ENCODE data around the gene ZDHHC14. TPM values are rescaled to one million over a fixed set of nuclear protein-coding genes. Genes with fewer than 3 reads are reported as not detected.
"Not testable (repeated sequence)": the region's sequence is repeated elsewhere in the genome, so short reads cannot be mapped to it uniquely, and the experiment has no call there.

ZDHHC14 gene
- total RNA-seq, 2 experiments from 2014 or later = 1.1 to 1.2 TPM

DNA sequence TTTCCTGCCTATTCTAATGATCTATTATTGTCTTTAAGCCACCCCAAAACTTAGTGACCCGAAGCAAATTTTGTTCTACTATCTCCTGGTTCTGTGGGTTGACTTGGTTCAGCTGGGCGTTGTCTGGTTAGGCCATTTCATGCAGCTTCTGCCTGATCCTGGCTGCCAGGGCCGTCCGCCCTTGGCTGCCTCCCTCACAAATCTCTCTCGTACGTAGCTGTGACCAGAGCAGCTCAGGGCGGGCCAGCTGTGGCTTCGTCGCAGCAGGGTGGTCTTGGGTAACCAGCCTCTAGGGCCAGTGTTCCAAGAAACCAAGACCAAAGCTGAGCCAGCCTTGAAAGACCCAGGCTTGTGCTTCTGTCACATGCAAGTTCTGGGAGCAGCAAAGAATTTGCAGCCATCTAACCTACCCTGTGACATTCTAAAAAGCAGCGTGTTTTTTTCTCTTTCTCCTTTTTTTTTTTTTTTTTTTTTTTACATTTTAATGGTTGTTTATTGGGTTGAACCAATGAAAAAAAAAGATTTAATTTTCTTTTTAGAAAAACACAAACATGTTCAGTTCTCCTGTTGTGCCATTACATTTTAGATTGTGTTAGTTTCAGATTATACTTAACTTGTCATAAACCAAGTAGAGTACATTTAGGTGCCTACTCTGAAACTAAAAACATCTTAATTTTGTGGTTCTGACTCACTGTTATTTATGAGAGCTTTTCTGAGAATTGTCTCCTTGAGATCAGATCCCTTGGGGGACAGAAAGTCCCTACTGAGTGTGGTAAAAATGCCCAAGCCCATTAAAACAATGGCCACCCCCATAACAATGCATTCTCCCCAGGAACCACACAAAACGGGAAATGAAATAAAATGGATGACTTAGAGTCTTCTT is 83.9 kb downstream of the ZDHHC14 start:
- DNase-seq = peak; percentile 32
- H3K36me3 Mint-ChIP-seq (ENCODE audit: low read depth) = no peaks in the 10 kb centered on the region
- H3K27ac Mint-ChIP-seq = peak overlapping the region; percentile 67
- no peak overlapping the region for H3K4me3 Mint-ChIP-seq
- intact Hi-C loops (cut with micrococcal nuclease) = loop anchor here (1.0 to 10.0 kb wide), 3 partner anchors 37 to 100 kb away; no protein-coding TSS in a partner anchor
- peaks cover 22% of the 10 kb centered on the region for H3K4me1 Mint-ChIP-seq (ENCODE audit: low read depth)
- no peaks in the 10 kb centered on the region for H3K27me3 Mint-ChIP-seq (ENCODE audit: low read depth)
- CTCF ChIA-PET = no interaction called here
- no peaks in the 10 kb centered on the region for H3K9me3 Mint-ChIP-seq

DNA sequence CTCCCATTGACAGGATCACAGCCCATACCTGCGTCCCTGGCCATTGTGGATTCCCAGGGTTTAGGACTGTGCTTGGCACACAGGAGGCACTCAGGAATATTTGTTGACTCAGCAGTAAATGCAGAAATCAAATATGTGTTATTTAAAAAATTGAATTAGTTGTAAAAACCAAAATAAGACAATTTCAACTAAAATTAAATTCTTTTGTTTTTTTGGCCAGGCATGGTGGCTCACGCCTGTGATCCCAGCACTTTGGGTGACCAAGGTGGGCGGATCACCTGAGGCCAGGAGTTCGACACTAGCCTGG is 85.3 kb downstream of the ZDHHC14 start:
- intact Hi-C loops (cut with micrococcal nuclease) = loop anchor here (10.0 kb wide), 1 partner anchor 99 kb away; no protein-coding TSS in a partner anchor
- CTCF ChIA-PET = no interaction called here
- Mint-ChIP-seq H3K4me3 (no peak overlapping the region), H3K27ac (no peak overlapping the region), H3K4me1 (ENCODE audit: low read depth) (peaks cover 12% of the 10 kb centered on the region), H3K27me3 (ENCODE audit: low read depth) (no peaks in the 10 kb centered on the region), H3K9me3 (no peaks in the 10 kb centered on the region), H3K36me3 (ENCODE audit: low read depth) (no peaks in the 10 kb centered on the region)
- DNase-seq = no peak

DNA sequence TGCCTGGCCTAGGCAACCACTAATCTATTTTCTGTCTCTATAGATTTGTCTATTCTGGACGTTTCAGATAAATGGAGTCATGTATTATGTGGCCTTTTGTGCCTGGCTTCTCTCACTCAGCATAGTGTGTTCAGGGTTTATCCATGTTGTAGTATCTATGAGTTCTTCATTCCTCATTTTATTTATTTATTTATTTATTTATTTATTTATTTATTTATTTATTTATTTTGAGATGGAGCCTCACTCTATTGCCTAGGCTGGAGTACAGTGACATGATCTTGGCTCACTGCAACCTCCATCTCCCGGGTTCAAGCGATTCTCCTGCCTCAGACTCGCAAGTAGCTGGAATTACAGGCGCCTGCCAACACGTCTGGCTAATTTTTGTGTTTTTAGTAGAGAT is 86.3 kb downstream of the ZDHHC14 start:
- peaks cover 11% of the 10 kb centered on the region for H3K4me1 Mint-ChIP-seq (ENCODE audit: low read depth)
- H3K27ac Mint-ChIP-seq; H3K27me3 Mint-ChIP-seq (ENCODE audit: low read depth); H3K36me3 Mint-ChIP-seq (ENCODE audit: low read depth); H3K4me3 Mint-ChIP-seq; DNase-seq; H3K9me3 Mint-ChIP-seq: not testable (repeated sequence)
- CTCF ChIA-PET = interaction anchor here (0.7 kb wide), 1 partner anchor 30 kb away, joined by 3 read pairs; no protein-coding TSS in a partner anchor
- intact Hi-C loops (cut with micrococcal nuclease) = loop anchor here (10.0 kb wide), 1 partner anchor 97 kb away; no protein-coding TSS in a partner anchor

DNA sequence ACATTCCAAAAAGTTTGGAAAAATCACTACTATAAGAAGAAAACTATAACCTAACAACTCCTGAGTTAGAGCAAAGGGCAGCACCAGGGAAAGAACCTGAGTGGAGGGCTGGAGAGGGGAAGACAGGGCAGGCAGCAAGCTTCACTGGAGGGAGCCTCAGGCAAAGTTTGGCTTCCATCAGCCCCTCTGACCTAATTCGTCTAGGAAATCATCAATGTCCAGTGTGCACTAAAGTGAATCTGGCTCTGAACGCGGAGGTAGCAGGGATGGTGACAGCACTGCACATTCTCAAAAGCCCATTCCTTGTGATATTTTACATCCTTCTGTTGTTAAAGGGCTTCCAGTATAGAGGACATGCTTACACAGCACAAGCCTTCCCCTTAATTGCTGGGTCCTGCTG is 87.1 kb downstream of the ZDHHC14 start:
- intact Hi-C loops (cut with micrococcal nuclease) = loop anchor here (10.0 kb wide), 1 partner anchor 97 kb away; no protein-coding TSS in a partner anchor
- Mint-ChIP-seq H3K4me1 (ENCODE audit: low read depth) (peaks cover 11% of the 10 kb centered on the region), H3K27me3 (ENCODE audit: low read depth) (no peaks in the 10 kb centered on the region), H3K36me3 (ENCODE audit: low read depth) (no peaks in the 10 kb centered on the region), H3K9me3 (no peaks in the 10 kb centered on the region), H3K4me3 (no peak overlapping the region), H3K27ac (no peak overlapping the region)
- DNase-seq = no peak
- CTCF ChIA-PET = interaction anchor here (0.7 kb wide), 1 partner anchor 29 kb away, joined by 3 read pairs; no protein-coding TSS in a partner anchor

DNA sequence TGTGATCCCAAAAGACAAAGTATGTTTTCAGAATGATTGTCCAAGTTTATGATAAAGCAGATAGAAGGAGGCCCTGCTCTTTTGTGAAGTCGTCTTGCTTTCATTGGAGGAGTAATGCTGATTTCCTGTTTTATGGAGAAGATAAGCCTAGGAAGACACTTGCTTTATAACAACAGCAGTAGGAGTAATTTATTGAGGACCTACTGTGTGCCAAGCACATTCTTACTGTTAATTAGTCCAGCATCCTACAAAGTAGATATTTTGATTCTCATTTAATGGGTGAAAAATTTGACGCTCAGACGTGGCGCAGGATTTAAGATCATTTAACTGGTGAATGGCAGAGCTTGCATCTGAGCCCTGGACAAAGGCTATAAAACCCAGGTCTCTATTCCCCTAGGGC is 87.6 kb downstream of the ZDHHC14 start:
- no peak overlapping the region for H3K4me3 Mint-ChIP-seq
- no peak for DNase-seq
- H3K36me3 Mint-ChIP-seq (ENCODE audit: low read depth) = no peaks in the 10 kb centered on the region
- intact Hi-C loops (cut with micrococcal nuclease) = loop anchor here (10.0 kb wide), 1 partner anchor 96 kb away; no protein-coding TSS in a partner anchor
- H3K27ac Mint-ChIP-seq = no peak overlapping the region
- H3K27me3 Mint-ChIP-seq (ENCODE audit: low read depth) = no peaks in the 10 kb centered on the region
- no peaks in the 10 kb centered on the region for H3K9me3 Mint-ChIP-seq
- peaks cover 11% of the 10 kb centered on the region for H3K4me1 Mint-ChIP-seq (ENCODE audit: low read depth)
- CTCF ChIA-PET = no interaction called here

DNA sequence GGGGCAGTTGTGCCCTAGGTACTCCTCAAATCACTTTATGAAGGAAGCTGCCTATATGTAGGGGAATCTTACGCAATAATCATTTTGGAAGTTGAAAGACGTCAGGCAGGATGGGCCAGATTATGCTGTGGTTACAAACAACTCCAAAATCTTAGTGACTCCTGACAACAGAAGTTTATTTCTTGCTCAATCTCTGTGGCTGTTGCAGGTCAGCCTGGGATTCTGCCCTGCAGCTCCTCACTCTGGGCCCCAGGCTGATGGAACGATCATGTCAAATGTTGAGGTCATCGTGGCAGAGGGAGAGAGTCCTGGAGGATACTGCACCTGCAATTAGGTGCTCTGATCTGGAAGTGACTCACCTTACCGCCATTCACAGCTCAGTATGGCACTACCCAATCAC is 88.4 kb downstream of the ZDHHC14 start:
- Mint-ChIP-seq H3K27ac (no peak overlapping the region), H3K9me3 (no peaks in the 10 kb centered on the region)
- CTCF ChIA-PET = no interaction called here

DNA sequence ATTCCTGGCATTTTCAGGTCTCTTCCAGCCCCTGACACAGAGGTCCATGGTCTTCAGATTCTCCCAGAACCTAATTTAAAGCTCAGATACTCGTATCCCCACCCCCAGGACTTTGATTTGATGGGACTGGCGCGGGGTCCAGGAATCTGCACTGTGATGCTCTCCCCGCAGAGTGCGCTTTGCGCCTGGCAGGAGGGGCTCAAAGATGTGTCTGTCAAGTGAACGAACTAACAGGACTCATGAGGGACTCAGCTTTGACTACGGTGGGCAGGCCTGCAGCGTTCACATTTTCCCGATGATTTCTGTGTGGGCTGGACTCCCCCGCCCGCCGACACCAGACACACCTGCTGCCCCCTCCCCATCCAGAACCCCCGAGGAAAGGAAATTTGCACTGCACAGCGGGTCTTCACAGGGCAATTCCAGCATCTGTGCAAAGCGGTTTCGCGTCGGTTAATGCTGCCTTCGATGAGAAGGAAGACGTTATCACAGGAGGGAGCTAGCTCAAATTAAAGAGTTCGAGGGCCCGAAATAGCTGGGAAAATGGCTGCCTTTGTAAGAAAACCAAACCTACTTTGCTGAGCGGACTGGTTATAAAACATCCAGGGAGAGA is 90.2 kb downstream of the ZDHHC14 start:
- no peaks in the 10 kb centered on the region for H3K27me3 Mint-ChIP-seq (ENCODE audit: low read depth)
- peaks cover 4% of the 10 kb centered on the region for H3K4me1 Mint-ChIP-seq (ENCODE audit: low read depth)
- H3K36me3 Mint-ChIP-seq (ENCODE audit: low read depth) = no peaks in the 10 kb centered on the region
- H3K4me3 Mint-ChIP-seq = no peak overlapping the region
- no peaks in the 10 kb centered on the region for H3K9me3 Mint-ChIP-seq
- intact Hi-C loops (cut with micrococcal nuclease) = no loop called here
- no peak overlapping the region for H3K27ac Mint-ChIP-seq
- CTCF ChIA-PET = no interaction called here
- DNase-seq = no peak

More for the DNA sequence above, 88.4 kb downstream of the ZDHHC14 start:
- intact Hi-C loops (cut with micrococcal nuclease) = loop anchor here (10.0 kb wide), 1 partner anchor 95 kb away; no protein-coding TSS in a partner anchor
- no peak for DNase-seq
- H3K4me3 Mint-ChIP-seq = no peak overlapping the region
- no peaks in the 10 kb centered on the region for H3K27me3 Mint-ChIP-seq (ENCODE audit: low read depth)
- H3K36me3 Mint-ChIP-seq (ENCODE audit: low read depth) = no peaks in the 10 kb centered on the region
- peaks cover 11% of the 10 kb centered on the region for H3K4me1 Mint-ChIP-seq (ENCODE audit: low read depth)

DNA sequence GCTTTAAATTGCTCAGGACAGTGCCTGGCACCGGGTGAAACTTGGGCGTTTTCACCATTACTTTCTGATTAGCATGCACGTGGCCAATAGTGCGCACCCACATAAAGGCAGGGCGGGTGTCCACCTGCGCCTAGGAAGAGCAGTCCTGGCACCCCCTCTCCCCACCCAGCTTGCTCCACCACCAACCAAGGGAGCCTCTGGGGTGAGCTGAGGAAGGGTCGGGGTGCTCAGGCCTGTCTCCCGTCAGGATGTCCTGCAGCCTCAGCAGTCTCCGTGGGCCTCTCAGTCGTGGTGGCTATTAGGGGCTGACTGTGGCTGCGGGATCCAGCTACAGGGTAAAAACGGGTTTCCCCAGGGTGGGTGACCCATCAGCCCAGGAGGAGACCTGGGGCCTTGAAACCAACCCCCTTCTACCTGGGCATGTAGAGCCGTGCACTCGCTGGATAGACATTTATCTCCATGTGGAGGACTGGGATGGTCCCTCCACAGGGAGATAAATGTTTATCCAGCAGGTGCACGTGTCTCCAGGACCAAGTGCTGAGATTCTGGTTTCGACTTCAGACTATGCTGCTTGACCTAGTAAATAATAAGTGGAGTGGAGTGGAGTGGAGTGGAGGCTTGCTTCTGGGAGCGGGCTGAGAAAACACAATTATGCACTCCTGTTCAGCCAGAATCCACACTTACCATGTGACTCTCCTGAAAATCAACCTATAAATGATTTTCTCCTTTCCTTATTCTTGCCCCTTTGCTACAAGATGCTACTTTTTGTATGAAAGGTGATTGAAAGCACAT is 91.1 kb downstream of the ZDHHC14 start:
- Mint-ChIP-seq H3K36me3 (ENCODE audit: low read depth) (no peaks in the 10 kb centered on the region), H3K9me3 (no peaks in the 10 kb centered on the region), H3K27ac (no peak overlapping the region), H3K4me1 (ENCODE audit: low read depth) (peaks cover 4% of the 10 kb centered on the region), H3K27me3 (ENCODE audit: low read depth) (peaks cover 3% of the 10 kb centered on the region), H3K4me3 (no peak overlapping the region)
- no peak for DNase-seq
- intact Hi-C loops (cut with micrococcal nuclease) = no loop called here
- CTCF ChIA-PET = no interaction called here

DNA sequence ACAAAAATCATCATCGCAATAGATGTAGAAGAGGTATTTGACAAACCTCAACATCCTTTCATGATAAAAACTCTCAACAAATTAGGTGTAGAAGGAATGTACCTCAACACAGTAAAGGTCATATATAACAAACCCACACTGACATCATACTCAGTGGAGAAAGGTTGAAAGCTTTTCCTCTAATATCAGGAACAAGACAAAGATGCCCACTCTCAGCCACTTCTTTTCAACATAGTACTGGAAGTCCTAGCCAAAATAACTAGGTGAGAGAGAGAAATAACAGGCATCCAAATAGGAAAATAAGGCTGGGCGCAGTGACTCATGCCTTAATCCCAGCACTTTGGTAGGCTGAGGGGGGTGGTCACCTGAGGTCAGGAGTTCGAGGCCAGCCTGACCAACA is 95.8 kb downstream of the ZDHHC14 start:
- intact Hi-C loops (cut with micrococcal nuclease) = no loop called here
- CTCF ChIA-PET = no interaction called here
- no peaks in the 10 kb centered on the region for H3K36me3 Mint-ChIP-seq (ENCODE audit: low read depth)
- no peak overlapping the region for H3K27ac Mint-ChIP-seq
- no peaks in the 10 kb centered on the region for H3K9me3 Mint-ChIP-seq
- DNase-seq = no peak
- H3K4me3 Mint-ChIP-seq = no peak overlapping the region
- peaks cover 3% of the 10 kb centered on the region for H3K27me3 Mint-ChIP-seq (ENCODE audit: low read depth)
- H3K4me1 Mint-ChIP-seq (ENCODE audit: low read depth) = peaks cover 4% of the 10 kb centered on the region

DNA sequence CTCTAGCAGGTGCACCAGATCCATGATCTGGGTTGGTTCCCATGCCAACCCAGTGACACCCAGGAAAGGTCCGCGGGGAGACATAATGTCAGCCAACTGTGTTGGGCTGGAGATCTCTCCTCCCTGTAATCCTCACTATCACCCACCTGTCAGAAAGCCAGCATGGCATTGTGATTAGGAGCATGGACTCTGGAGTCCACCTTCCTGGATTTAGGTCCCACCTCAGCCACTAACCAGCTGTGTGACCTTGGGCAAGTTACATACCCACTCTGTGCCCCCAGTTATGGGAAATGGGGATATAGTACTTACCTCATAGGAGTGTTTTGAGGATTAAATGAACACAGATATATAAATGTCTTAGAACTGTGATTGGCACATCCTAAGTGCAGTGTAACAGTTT is 97.9 kb downstream of the ZDHHC14 start:
- H3K4me1 Mint-ChIP-seq (ENCODE audit: low read depth) = peaks cover 4% of the 10 kb centered on the region
- H3K9me3 Mint-ChIP-seq = no peaks in the 10 kb centered on the region
- intact Hi-C loops (cut with micrococcal nuclease) = no loop called here

DNA sequence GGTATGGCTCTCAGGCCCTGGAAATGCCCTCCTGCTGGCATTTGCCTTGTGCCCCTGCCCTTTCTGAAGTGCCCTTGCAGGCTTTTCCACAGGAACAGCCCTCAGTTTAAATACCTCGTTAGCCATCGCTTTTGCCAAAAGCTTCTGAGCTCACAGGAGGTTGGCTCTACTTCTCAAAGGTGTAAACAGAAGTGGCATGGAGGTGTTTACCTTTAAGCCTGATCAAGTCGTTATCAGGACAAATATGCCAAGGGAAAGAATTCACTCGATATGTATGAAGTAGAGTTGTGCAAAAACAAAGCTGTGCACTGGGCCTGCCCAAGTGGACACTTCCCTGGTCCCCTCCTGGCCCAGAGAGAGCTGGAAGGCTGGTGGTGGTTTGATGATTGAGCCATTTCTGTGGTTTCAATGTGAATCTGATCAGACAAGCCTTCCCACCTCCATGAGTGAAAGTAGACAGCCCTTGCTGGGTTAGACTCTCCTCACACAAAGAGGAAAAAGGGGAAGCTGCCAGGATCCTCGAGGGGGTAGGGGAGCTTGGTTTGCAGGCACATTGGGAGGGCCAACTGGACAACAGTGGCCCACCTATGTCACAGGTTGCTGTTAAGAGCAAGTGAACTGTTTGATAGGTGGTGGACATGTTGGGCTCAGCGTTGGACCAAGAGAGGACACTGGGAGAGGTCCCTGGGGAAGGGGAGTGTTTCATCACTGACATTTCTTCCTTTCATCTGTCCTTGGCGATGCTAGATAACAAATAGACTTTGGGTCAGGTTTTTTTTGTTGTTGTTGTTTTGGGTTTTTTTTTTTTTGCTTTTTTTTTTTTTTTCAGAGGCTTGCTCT is 98.7 kb downstream of the ZDHHC14 start:
- intact Hi-C loops (cut with micrococcal nuclease) = no loop called here
- H3K4me3 Mint-ChIP-seq = no peak overlapping the region
- no peaks in the 10 kb centered on the region for H3K36me3 Mint-ChIP-seq (ENCODE audit: low read depth)
- CTCF ChIA-PET = interaction anchor here (1.0 kb wide), 1 partner anchor 165 kb away, joined by 4 read pairs; no protein-coding TSS in a partner anchor
- no peaks in the 10 kb centered on the region for H3K9me3 Mint-ChIP-seq
- no peak for DNase-seq
- peaks cover under 1% of the 10 kb centered on the region for H3K4me1 Mint-ChIP-seq (ENCODE audit: low read depth)
- H3K27ac Mint-ChIP-seq = no peak overlapping the region
- H3K27me3 Mint-ChIP-seq (ENCODE audit: low read depth) = peaks cover 3% of the 10 kb centered on the region

More for the DNA sequence above, 97.9 kb downstream of the ZDHHC14 start:
- peaks cover 3% of the 10 kb centered on the region for H3K27me3 Mint-ChIP-seq (ENCODE audit: low read depth)
- CTCF ChIA-PET = no interaction called here
- no peak overlapping the region for H3K4me3 Mint-ChIP-seq
- no peaks in the 10 kb centered on the region for H3K36me3 Mint-ChIP-seq (ENCODE audit: low read depth)
- no peak for DNase-seq
- H3K27ac Mint-ChIP-seq = no peak overlapping the region
